Osteoblast (primary cell): Measurements from ENCODE around the gene CALHM1. TPM values are rescaled to one million over a fixed set of nuclear protein-coding genes. Genes with fewer than 3 reads are reported as not detected.

Experiments
- DNase-seq: peaks from one replicate; pipeline ENCODE4 v3.0.0; 2011; ENCODE audit warnings: low spot score, mixed read lengths; ENCODE audit not compliant: insufficient read length; ENCODE audit errors: missing footprints
- H2AFZ ChIP-seq: 2 replicates; pipeline ENCODE4 v1.6.0; 2011; ENCODE audit warnings: mild to moderate bottlenecking, low read length
- H3K27ac ChIP-seq: 2 replicates; pipeline ENCODE4 v1.5.1; 2011; ENCODE audit warnings: mild to moderate bottlenecking, low read depth, low read length, moderate library complexity
- H3K27me3 ChIP-seq: 2 replicates; pipeline ENCODE4 v1.6.0; 2012; ENCODE audit warnings: mild to moderate bottlenecking, control low read depth, inconsistent platforms, low read length, moderate library complexity; ENCODE audit not compliant: insufficient read depth
- H3K36me3 ChIP-seq: 2 replicates; pipeline ENCODE4 v1.5.1; 2011; ENCODE audit warnings: mild to moderate bottlenecking, low read length, control low read depth, moderate library complexity; ENCODE audit not compliant: insufficient read depth
- H3K4me1 ChIP-seq: 2 replicates; pipeline ENCODE4 v1.5.1; 2011; ENCODE audit warnings: mild to moderate bottlenecking, low read length, control low read depth, moderate library complexity; ENCODE audit not compliant: insufficient read depth
- H3K4me2 ChIP-seq: 2 replicates; pipeline ENCODE4 v1.6.0; 2011; ENCODE audit warnings: mild to moderate bottlenecking, low read length; ENCODE audit not compliant: insufficient read depth
- H3K4me3 ChIP-seq: fragments of 200-600 bp; sonication (generic); 3 replicates; pipeline ENCODE4 v1.5.1; 2012; ENCODE audit warnings: mild to moderate bottlenecking, low read length, inconsistent platforms; ENCODE audit not compliant: insufficient read depth
- H3K79me2 ChIP-seq: 2 replicates; pipeline ENCODE4 v1.6.0; 2012; ENCODE audit warnings: mild to moderate bottlenecking, low read length, control low read depth, inconsistent platforms; ENCODE audit not compliant: insufficient read depth
- H3K9me3 ChIP-seq: 2 replicates; pipeline ENCODE4 v1.5.1; 2011; ENCODE audit warnings: low read depth, low read length, control low read depth
- H4K20me1 ChIP-seq: 2 replicates; pipeline ENCODE4 v1.6.0; 2012; ENCODE audit warnings: mild to moderate bottlenecking, low read length, control low read depth; ENCODE audit not compliant: insufficient read depth
- CTCF ChIP-seq: IDR thresholded peaks from 2 replicates; pipeline ENCODE4 v1.5.1; 2011; ENCODE audit warnings: mild to moderate bottlenecking, low read depth, low read length, moderate library complexity; ENCODE audit errors: extremely low read depth
- total RNA-seq: library from RNA; depleted of rRNA; stranded (reverse); fragments of >200 nt; gene quantifications from 2 replicates; pipeline ENCODE4 v1.2.3, GENCODE V29; 2012

The CALHM1 gene
- total RNA-seq, 1 donor: not detected

- Histone ChIP-seq H2AFZ (no peak overlapping the region), H3K27ac (peak overlapping the region; percentile 21), H3K79me2 (no peaks in the 10 kb centered on the region), H3K4me3 (no peak overlapping the region), H3K9me3 (no peaks in the 10 kb centered on the region), H3K4me2 (no peak overlapping the region), H3K4me1 (peaks cover 17% of the 10 kb centered on the region), H3K27me3 (no peaks in the 10 kb centered on the region), H3K36me3 (peaks cover 64% of the 10 kb centered on the region), H4K20me1 (peaks cover 22% of the 10 kb centered on the region)
- no peak for TF ChIP-seq CTCF
- no peak for DNase-seq
Measured at GRCh38 chr10:103431902-103432301, 26.8 kb downstream of the CALHM1 start.

- no peak for DNase-seq
- Histone ChIP-seq H3K27ac (no peak overlapping the region), H3K4me2 (no peak overlapping the region), H3K4me3 (no peak overlapping the region), H2AFZ (no peak overlapping the region), H3K4me1 (peaks cover 17% of the 10 kb centered on the region), H3K9me3 (no peaks in the 10 kb centered on the region), H4K20me1 (peaks cover 15% of the 10 kb centered on the region), H3K27me3 (no peaks in the 10 kb centered on the region), H3K79me2 (no peaks in the 10 kb centered on the region), H3K36me3 (peaks cover 64% of the 10 kb centered on the region)
- TF ChIP-seq CTCF: no peak
Measured at GRCh38 chr10:103429647-103430046, 29.1 kb downstream of the CALHM1 start.

- peaks cover 13% of the 10 kb centered on the region for H3K4me1 ChIP-seq
- DNase-seq: no peak
- H3K36me3 ChIP-seq: peaks cover 66% of the 10 kb centered on the region
- no peak overlapping the region for H3K27ac ChIP-seq
- H3K4me2 ChIP-seq: no peak overlapping the region
- no peaks in the 10 kb centered on the region for H3K79me2 ChIP-seq
- H3K9me3 ChIP-seq: no peaks in the 10 kb centered on the region
- H2AFZ ChIP-seq: no peak overlapping the region
- TF ChIP-seq CTCF: no peak
- no peak overlapping the region for H3K4me3 ChIP-seq
- peaks cover 10% of the 10 kb centered on the region for H4K20me1 ChIP-seq
- no peaks in the 10 kb centered on the region for H3K27me3 ChIP-seq
Measured at GRCh38 chr10:103428989-103429643, 29.6 kb downstream of the CALHM1 start.

- Histone ChIP-seq H4K20me1 (peaks cover 2% of the 10 kb centered on the region), H3K4me1 (peaks cover 5% of the 10 kb centered on the region), H3K9me3 (no peaks in the 10 kb centered on the region), H3K27ac (no peak overlapping the region), H2AFZ (no peak overlapping the region), H3K27me3 (no peaks in the 10 kb centered on the region), H3K4me3 (no peak overlapping the region), H3K36me3 (peaks cover 77% of the 10 kb centered on the region), H3K4me2 (no peak overlapping the region), H3K79me2 (no peaks in the 10 kb centered on the region)
- TF ChIP-seq CTCF: no peak
- DNase-seq: no peak
Measured at GRCh38 chr10:103427866-103428265, 30.8 kb downstream of the CALHM1 start.
